HG03469 (cell line): ENCODE data around the gene KRT4.

Source experiments
- ATAC-seq: cut with Tn5 transposase; IDR thresholded peaks from one replicate; pipeline ENCODE4 v1.9.1; 2021; ENCODE audit warnings: mild to moderate bottlenecking, moderate library complexity, moderate number of reproducible peaks; ENCODE audit not compliant: unreplicated experiment

Gene KRT4

DNA sequence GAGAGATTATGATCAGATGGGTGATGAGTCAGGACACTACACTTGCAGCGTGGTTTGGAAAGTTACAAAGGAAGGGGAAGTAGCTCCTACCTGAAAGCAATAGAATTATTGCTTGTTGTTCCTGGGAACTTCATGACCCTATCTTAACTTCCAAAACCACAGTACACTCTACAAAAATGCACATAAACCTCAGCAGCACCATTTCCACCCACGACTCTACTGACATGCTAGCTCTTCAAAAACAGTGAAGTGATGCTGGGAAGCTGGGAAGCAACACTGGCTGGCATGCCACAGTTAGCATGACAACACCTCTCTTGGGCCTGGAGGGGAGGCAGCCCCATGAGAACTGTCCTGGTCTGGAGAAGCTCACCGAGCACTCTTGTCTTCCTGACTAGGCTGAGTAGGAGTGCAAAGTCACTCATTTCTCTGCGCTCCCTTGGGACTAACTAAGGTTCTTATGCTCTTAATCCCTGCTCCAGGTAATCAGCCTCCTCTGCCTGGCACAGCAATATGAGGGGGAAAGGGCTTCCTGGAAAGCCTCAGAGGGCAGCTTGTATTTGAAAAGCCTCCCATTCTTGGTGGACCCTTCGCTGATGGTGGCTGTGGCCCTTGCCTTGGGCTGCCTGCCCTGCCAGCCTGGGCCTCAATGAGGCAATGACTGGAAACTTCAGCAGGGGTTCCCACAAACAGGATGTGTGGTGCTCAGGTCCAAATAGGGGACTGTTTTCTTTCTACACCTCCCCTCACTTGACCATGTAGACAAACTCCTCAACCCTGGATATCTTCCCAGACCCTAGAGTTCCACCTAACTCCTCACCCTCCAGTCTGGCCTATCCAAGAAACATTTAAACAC, 19.2 kb downstream of the KRT4 start:
- ATAC-seq: no peak

DNA sequence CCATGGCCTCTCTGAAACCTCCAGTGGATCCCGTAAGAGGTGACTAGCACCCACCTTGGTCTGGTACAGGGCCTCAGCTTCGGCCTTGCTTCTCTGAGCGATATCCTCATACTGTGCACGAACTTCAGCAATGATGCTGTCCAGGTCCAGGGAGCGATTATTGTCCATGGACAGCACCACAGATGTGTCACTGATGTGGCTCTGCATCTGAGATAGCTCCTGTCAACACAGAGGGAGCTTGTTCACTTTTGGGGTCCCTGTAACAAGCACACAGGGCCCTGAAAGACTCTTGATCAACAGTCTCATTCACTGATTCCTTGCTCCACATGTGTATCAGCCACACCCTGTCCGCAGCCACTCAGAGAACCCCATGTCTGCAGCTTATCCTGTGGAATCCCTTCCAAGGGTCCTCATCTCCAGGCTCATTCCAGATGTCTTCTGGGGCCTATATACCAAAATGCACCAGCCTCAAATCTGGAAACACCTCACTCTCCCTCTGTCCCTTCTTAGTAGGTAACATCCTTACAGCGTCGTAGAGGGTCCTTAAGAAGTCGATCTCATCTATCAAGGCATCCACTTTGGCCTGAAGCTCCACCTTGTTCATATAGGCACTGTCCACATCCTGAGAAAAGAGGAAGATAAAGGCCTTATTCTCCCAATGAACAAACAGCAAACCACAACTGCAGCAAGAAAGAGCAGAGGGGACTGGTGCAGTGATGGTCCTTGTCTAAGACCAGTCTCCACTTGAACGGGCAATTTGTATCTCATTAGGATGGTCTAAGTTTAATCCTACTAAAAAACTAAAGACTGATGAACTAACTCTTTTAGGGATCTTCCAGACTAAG, 21.5 kb downstream of the KRT4 start:
- ATAC-seq: no peak

DNA sequence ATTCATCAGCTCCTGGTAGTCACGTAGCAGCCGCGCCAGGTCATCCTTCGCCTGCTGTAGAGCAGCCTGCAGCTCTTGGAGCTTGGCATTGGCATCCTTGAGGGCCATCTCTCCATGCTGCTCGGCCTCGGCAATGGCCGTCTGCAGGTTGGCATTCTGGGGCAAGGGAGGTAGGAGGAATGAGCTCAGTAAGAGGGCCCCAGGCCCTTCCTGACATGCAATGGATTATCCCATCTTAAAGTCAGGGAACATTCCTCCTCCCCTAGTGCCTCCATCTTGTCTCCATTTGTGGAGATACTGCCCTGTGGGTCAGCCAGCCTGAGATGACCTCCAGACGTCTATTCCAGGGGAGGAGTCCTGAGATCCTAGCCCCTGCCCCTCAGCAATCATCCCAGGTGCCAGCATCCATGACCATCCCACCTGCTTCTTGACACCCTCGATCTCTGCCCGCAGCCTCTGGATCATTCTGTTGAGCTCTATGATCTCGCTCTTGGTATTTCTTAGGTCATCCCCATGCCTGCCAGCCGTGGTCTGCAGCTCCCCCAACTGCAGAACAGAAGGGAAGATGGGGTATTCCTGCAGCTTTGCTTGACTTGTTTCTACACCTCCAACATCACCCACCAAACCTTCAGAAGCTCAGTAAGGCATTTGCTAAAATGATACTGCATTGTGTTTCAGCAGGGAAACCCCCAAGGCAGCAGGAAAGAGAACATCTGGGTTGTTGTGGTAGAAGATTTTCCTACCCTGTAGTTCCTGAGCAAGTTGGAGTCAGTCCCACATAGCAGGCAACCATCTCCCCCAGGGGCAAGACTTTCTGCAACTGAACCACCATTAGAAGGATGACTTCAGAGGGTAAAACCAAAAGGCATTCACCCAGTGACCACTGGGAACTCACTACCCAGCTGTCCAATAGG, 22.4 kb downstream of the KRT4 start:
- no peak for ATAC-seq

DNA sequence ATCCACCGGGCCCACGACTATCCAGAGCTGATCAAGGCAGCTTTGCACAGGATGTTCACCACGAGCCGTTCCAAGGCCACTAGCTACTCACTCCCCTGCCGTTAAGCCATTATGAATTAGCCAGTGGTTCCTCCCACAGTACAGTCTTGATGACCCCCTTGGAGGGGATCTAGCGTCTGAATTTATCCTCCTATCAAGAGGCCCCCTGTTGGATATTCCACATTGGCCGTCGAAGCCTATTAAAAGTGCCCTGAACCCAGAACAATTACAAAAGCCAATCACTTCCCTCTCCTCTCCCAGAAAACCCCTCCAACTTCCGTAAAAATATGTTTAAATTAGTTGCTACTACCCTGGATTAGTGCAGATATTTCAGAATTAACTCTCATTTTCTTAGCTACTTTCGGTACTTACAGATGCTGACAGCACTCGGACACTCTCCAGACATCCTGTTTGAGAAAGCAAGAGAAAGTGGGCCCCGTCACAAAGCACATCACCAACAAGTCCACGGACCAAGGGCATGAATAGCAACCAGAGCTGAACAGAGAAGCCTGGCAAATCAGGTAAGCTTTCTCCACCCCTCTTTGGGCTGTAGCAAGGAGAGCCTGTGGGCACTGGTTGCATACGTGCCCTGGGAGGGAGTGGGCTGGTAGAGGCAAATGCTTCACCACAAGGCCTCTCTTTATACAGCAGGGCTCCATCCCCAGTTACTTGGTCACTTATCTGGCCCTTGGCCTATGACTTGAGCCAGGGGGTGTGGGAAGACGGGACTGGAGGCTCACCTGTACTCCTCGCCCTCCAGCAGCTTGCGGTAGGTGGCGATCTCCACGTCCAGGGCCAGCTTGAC, 23.3 kb downstream of the KRT4 start:
- ATAC-seq: no peak

DNA sequence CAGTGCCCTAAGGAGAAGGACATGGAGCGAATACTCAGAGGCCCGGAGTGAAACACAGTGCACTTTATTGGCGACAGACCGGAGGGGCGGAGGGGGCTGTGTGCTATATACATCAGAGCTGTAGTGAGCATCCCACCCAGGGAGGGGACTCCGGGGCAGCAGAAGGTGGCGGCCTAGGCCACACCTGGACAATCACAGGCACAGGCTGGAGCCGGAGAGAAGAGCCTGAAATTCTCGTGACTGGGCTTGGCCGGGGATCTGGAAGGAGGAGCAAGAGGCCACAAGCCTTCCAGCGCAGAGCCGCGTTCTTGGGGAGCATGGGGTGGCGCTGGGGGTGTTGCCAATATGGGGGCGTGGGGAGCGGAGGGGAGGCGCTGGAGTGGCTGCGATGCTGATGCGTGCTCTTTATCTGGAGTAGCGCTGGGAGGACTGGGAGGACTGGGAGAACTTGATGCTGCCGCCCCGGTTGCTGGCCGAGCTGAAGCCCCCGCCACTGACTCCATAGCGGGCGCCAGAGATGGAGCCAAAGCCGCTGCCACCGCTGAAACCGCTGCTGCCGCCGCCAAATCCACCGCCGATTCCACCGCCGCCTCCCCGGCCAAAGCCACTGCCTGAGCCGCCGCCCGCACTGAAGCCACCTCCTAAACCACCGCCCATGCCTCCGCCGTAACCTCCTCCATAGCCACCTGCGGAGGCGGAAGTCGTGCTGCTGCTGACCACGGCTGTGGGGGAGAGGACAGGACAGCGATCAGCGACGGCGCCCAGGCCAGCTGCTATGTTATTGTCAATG, 24.1 kb downstream of the KRT4 start:
- no peak for ATAC-seq

DNA sequence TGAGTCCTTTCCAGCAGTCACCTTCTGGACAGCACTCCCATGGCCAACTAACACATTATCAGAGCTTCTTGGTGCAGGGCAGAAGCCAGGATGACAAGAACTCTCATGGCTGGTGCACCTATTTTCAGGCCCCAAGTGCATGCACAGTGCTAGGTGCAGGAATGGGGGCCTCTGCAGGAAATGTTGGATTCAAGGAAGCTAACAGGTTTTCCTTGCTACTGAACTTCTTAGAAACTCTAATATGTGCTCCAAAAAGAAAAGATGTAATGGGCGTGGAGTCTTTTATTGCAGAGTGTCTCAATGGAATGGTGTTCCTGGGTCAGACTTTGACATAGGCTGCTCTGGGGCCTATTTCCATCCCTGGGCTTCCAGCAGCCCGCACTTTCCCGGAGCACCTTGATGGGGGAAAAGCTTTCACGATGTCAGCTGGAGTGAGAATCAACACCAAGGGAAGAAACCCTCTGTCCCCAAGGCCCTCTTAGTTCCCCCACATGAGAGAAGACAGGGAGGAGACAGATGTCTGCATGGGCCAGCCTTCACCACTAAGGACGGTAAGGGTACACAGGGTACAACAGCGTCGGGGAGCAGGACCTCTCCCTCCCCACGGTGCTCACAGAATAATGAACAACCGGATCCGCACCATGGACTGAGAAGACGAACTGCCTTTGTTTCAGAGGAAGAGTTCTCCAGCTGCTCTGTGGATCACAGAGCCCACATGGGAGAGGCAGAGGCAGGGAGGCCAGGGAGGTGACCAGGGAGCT, 24.9 kb downstream of the KRT4 start:
- ATAC-seq: no peak

DNA sequence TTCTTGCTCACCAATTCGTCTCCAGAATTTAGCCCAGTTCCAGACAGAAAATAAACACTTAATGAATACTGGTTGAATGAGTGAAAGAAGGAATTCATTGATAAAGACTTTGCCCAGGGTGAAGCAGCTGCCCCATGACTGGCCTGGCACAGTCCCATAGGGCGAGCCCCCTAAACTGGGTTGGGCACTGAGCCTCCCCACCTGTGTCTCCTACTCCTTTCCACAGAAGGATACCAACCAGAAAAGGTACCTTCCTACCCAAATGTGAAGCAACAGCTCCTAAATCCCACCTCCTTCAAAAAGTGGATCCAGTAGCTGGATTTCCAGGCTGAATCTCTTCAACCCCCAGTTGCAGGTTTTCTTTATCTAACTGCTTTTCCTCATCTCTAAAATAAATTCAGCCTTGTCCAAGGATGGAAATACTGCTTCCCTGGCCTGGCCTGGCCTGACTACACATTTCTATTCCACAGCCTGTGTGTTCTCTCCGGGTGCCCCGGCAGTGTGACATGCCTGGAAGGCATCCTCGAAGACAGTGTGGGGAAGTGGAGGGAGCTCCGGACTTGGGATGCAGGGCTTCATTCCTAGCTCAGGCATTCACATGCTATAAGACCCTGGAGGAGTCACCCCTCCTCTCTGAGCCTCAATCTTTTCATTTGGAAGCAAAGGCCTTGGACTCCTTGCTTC, 25.6 kb downstream of the KRT4 start:
- ATAC-seq: no peak

DNA sequence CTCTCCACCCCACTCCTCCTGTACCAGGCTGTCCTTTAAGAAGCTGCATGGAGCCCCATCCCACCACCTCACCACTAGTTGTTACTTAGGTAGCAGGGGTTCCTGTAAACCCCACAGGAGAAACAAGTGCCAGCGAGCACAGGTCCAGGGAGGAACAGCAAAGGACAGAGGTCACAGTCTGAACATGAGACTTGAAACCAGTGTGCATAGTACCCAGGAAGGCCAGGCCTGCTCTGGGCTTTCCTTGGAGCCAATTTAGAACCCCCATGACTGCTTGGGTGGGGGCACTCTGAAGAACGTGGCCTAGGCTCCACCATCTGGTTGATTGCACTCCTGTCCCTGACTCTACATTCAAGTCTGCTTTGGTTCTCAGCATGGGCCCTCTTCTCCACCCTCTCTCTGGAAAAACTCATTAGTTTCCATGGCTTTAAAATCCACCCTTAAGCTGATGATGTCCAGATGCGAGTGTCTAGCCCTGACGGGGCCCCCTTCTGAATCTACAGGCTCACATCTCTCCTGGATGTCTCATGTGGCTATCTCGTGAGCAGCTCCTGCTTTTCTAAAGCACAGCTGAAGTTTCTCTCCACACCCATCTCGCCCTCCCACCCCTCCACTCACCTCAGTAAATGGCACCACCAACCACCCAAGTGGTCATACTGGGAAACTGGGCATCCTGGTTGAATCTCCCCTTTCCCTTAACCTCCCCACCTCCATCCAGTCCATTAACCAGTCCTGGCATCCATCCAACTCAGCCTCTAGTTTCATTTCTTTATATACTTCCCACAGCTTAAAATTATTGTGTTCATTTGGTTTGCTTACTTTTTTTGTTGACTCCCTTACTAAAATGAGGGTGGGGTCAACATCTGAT, 26.4 kb downstream of the KRT4 start:
- no peak for ATAC-seq

DNA sequence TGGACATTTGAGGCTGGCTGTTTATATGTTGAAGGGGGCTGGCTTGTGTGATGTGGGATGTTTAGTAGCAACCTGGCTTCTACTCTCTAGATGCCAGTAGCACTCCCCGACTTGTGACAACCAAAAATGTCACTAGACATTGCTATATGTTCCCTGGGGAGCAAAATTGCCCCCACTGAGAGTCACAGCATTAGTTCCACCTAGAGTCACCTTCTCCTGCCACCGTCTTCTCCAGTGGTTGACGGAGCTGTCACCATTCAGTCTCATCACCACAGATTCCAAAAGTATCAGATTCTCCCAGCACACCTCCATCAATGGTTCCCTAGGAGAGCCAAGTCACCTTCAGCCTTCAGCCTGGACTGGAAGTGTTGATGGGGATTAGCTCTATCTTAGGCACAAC, 29.0 kb downstream of the KRT4 start:
- no peak for ATAC-seq

DNA sequence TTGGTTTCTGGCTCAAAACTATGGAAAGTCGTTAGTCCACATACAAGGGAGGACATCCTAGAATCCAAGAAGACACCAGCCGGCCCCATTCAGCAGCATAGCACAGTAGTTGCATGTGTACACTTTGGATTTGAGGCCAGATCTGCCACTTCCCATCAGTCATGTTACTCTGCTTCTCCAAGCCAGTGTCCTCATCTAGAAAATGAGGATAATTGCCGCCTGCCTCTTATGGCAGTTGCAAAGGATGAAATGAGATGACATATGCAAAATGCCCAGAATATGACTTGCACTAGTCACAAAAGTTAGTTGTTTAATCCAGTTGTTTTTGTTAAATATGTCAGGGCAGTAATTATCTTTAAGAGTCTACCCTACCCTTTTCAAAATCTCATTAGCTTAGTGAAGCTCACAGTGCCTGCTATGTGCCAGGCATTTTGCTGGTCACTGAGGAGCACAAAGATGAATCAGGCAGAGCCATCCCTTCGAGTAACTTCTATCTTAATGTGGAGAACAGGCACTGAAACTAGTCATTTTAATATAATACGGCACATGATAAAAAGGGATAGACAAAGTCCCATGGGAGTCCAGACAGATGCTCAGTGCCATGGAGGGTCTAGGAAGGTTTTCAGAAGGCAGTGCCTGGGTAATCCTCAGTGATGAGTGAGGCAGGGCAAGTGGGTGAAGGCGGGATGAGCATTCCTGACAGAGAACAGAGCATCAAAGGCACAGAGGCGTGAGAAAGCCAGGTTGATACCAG, 30.2 kb downstream of the KRT4 start:
- no peak for ATAC-seq

DNA sequence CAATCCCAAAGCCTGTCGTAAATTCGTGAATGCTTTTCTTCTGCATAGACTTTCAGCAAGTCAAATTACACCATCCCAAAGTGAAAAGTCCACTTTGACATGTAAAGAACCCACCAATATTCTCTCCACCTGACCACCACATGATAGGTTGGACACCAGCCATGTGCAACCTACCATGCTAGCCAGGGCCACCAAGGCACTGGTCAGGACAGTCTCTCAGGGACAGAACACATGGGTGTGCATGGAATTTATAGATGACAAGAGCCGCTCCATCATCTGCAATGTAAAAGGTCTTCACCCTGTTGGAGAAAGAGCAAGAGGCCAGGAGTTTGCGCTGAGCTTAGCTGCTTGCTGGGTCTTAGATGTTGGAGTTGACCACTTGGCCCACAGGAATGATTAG, 31.4 kb downstream of the KRT4 start:
- ATAC-seq: no peak

DNA sequence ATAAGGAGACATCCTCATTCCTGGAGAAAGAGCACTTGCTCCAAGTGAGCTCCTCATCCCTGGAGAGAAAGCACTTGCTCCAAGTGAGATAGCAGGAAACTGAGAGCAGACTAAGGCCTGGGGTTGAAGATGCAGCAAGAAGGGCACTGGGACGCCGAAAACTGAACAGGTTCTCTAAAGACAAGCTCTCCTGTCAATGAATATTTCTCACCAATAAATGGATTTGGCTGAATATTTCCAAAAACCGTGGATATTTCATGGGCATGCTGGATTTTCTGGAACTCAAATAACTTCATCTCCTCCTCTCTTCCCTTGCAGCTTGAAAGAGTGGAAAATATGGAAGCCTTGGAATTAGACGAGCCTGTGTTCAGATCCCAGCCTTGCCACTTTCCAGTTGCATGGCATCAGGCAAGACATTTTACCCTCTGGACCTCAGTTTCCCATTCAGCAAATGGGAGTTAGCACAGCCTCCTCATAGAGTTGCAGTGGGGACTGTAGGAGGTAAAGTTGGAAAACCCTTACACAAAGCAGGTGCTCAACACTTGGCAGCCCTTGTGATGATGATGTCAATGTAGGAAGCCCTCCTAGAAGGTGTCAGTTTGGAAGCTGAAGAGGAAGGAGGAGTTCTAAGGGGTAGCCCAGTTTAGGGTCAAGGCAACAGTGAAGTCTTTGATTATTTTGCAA, 32.4 kb downstream of the KRT4 start:
- ATAC-seq: no peak

DNA sequence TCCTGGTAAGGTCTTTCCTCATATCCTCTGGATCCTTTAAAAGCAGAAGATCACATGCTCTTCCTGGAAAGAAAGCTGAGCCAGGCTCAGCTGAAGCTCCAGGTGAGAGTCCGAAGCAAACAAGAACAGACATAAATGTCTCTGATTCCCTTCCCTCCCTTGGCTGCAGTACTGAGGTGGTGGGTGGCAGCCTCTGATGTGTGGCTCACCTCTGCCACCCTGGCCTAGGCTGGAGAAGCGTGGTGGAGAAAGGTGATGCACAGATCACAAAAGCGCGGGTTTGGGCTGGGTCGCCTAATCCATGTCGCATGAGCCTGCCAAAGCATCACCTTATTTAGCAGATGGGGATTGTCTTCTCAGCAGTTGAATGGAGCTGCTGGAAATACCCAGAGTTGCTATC, 34.0 kb downstream of the KRT4 start:
- no peak for ATAC-seq

DNA sequence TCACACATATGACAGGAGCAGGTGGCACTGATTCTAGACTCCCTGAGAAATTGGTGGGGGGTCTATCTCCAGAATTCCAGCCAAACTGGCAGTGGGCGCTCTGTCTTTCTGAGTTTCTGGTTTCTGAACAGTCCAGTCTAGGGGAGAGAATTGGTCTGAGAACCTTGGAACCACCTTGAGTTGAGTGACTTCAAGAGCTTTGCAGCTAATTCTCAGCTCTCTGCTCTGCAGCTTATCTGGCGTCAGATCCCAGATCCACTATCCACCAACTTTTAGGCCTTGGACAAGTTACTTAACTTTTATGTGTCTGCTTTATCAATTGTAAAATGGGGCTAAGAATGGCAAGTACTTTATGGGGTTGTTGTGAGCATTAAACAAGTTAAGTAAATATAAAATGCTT, 35.1 kb downstream of the KRT4 start:
- ATAC-seq: no peak

DNA sequence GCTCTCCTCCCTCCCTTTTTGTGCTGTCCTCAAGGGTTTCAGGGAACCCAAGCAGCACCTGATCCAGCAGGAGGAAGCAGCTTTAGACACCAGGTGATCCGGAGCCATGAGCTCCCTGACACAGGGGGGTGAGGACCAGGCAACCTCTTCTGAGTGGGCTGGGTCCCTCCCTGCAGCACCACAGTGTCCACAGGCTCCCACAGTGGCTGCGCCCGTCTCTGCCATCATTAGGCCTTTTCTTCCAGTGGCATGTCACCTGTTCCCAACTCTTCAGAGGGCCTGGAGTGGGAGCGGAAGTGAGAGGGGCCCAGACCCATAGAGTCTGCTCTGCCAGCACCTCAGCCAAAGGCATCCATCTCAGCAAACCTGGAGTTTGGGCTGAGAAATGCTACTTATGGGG, 36.4 kb downstream of the KRT4 start:
- no peak for ATAC-seq

DNA sequence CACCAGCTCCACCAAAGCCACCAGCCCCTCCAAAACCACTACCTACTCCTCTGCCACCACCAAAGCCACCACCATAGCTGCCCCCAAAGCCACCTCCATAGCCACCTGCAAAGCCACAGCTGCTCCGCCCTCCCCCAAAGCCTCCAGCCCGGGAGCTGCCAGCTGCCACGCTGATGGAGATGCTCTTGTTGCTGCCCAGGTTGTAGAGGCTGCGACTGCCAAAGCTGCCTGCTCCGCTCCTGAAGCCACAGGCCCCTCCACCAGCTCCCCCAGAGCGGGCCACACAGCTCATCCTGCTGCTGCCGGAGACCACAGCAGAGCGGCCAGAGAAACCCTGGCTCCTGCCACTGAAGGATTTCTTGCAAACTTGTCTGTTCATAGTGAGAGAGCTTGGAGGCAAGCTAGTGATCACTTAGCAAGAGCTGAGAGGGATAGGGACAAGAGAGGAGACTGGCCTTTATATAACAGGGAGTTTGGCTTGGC, 37.0 kb downstream of the KRT4 start, which contains the start of gene KRT76:
TSS of gene KRT76 (minus strand) at position 433 of the 483 bp plus-strand sequence. CDS start at position 379, 54 bp downstream.
- ATAC-seq: no peak
